ENCODE data around the gene PRSS53.
A peak's percentile ranks its signal among the peaks of the same experiment; 100 is the strongest.

Gene PRSS53

DNA sequence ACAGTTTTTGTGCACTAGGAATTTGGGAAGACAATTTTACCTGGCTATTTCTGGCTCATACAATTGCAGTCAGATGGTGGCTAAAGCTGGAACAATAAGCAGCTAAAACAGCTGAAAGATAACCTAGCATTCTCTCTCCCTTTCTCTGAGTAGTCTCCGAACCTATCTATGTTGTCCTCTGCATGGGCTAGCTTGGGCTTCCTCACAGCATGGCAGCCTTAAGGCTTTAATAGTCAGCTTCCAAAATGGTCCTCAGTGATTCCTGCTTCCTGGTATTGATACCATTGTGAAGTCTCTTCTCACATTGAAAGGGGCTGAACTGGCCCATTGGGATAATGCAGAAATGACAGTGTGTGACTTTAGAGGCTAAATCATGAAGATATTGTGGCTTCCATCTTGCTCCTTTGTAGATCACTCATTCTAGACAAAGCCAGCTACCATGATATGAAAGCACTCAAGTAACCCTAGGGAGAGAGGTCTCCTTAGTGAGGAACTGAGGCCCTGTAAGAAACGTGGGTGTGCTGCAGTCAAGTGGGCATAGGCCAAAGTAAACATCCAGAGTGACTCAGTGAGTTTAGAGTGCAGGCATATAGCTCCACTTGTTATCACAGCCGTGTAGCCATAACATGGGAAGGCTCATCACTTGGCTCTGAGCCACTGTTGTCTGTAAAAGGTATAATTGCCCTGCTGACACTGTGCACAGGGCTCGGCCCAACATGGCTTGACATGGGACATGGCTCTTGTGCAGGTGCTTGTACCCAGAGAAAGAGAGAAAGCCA, 11.3 kb upstream of the PRSS53 start:
- Mint-ChIP-seq H3K36me3 (ENCODE audit: low read depth) (no peaks in the 10 kb centered on the region), H3K27ac (no peak overlapping the region), H3K9me3 (peaks cover 21% of the 10 kb centered on the region), H3K27me3 (ENCODE audit: low read depth, poor library complexity) (peaks cover 13% of the 10 kb centered on the region), H3K4me3 (no peak overlapping the region), H3K4me1 (peaks cover 9% of the 10 kb centered on the region)
- TF ChIP-seq, protein P1, sequence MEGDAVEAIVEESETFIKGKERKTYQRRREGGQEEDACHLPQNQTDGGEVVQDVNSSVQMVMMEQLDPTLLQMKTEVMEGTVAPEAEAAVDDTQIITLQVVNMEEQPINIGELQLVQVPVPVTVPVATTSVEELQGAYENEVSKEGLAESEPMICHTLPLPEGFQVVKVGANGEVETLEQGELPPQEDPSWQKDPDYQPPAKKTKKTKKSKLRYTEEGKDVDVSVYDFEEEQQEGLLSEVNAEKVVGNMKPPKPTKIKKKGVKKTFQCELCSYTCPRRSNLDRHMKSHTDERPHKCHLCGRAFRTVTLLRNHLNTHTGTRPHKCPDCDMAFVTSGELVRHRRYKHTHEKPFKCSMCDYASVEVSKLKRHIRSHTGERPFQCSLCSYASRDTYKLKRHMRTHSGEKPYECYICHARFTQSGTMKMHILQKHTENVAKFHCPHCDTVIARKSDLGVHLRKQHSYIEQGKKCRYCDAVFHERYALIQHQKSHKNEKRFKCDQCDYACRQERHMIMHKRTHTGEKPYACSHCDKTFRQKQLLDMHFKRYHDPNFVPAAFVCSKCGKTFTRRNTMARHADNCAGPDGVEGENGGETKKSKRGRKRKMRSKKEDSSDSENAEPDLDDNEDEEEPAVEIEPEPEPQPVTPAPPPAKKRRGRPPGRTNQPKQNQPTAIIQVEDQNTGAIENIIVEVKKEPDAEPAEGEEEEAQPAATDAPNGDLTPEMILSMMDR (IDR thresholded peaks at IDR 0.05) = no peak
- no peak for DNase-seq

DNA sequence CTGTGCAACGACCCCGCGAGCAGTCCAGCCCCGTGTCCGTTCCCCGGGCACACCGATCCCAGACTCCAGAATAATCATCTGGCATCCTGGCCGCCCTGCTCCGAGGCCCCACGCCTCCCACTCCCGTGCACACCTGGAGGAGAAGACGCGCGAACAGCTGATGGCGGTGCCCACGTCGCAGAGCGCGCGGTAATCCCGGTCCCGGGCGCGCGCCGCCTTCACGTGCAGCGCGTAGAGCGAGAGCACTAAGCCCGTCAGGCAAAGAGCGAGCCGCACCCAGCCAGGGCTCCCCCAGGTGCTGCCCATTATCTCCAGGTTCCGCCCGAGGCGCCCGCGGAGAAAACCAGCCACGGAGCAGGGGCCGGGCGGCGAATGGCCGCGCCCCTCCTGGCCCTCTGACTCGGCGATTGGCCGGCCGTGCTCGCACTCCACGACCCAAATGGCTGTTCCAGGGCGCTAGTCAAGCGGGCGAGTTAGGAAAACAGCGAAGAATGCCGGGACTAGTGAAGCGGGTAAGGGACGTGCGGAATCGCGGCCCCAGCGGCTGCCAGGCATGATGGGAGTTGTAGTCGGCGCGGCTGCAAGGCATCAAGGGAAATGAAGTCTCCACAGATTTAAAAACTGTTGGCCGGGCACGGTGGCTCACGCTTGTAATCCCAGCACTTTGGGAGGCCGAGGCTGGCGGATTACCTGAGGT, 5.8 kb upstream of the PRSS53 start, which contains the start of gene VKORC1:
VKORC1 (minus strand) TSS at position 374 of the 697 bp plus-strand sequence; CDS start at position 306, 68 bp downstream.
- TF ChIP-seq, protein P1 (IDR thresholded peaks at IDR 0.05) = no peak
- peak within 1 kb of the TSS; percentile 88 for H3K27ac Mint-ChIP-seq
- H3K27me3 Mint-ChIP-seq (ENCODE audit: low read depth, poor library complexity) = peaks cover 7% of the 10 kb centered on the region
- peaks cover 9% of the 10 kb centered on the region for H3K36me3 Mint-ChIP-seq (ENCODE audit: low read depth)
- DNase-seq = peak; percentile 91
- peaks cover 24% of the 10 kb centered on the region for H3K4me1 Mint-ChIP-seq
- peak within 1 kb of the TSS; percentile 99 for H3K4me3 Mint-ChIP-seq
- H3K9me3 Mint-ChIP-seq = peaks cover 10% of the 10 kb centered on the region

DNA sequence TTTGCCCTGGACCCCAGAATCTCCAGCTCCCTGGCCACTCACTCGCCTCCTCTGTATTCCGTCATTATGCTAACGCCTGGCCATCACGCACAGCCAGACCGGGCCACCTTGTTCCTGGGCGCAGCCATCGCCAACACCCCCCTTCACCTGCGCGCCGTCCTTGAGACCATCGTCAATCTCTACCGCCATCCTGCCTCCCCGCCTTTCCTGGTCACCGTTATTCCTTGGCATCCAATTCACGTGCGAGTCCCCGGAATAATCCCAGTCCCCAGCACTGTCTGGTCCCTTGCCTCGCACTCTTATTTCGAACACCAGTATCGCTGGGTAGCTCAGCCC, 5.3 kb upstream of the PRSS53 start:
- TF ChIP-seq, protein P1 (IDR thresholded peaks at IDR 0.05) = no peak
- Mint-ChIP-seq H3K27me3 (ENCODE audit: low read depth, poor library complexity) (peaks cover 4% of the 10 kb centered on the region), H3K36me3 (ENCODE audit: low read depth) (peaks cover 9% of the 10 kb centered on the region), H3K27ac (peak overlapping the region; percentile 88), H3K9me3 (peaks cover 10% of the 10 kb centered on the region), H3K4me1 (peaks cover 24% of the 10 kb centered on the region), H3K4me3 (peak overlapping the region; percentile 99)
- DNase-seq = peak; percentile 23

DNA sequence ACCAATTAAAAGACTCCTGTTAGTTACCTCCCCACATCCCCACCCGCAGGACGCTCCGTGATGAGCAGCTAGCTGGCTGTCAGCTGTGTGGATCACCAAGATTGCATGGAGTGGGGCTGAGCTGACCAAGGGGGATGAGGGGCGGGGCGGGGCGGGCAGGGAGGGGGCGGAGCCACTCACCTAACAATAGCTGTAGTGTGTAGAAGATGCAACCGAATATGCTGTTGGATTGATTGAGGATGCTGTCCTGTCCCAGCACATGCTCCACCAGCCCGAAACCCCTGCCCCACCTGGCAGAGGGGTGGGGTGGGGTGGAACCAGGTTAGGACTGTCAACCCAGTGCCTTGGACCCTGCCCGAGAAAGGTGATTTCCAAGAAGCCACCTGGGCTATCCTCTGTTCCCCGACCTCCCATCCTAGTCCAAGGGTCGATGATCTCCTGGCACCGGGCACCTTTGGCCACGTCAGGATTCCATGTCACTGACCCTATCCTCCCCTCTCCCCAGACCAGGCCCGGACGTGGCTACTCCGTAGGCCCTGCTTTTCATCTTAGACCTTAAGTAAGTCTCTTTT, 4.5 kb upstream of the PRSS53 start:
- Mint-ChIP-seq H3K9me3 (peaks cover 10% of the 10 kb centered on the region), H3K4me3 (peak overlapping the region; percentile 99), H3K36me3 (ENCODE audit: low read depth) (peaks cover 9% of the 10 kb centered on the region), H3K4me1 (peaks cover 24% of the 10 kb centered on the region), H3K27me3 (ENCODE audit: low read depth, poor library complexity) (peaks cover 4% of the 10 kb centered on the region), H3K27ac (no peak overlapping the region)
- peak; percentile 41 for DNase-seq
- TF ChIP-seq, protein P1 (IDR thresholded peaks at IDR 0.05) = no peak

DNA sequence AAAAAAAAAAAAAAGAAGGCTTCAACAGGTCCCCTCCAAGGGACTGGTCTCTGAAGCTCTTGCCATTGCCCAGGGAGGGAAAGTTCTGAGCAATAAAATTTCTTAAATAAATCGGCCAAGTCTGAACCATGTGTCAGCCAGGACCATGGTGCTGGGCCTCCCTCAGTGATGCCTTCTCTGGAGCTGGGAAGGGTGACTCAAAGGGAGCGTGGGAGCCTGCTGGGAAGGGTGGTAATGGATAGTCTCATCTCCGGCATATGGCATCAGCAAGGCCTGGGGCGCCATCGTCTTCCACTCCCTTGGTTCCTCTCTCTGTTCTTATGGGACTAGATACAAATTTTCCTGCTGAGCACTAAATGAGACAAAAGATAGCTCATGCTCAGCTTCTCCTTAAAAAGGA, 3.6 kb upstream of the PRSS53 start:
- no peak overlapping the region for H3K27ac Mint-ChIP-seq
- peak overlapping the region; percentile 99 for H3K4me3 Mint-ChIP-seq
- peaks cover 4% of the 10 kb centered on the region for H3K27me3 Mint-ChIP-seq (ENCODE audit: low read depth, poor library complexity)
- TF ChIP-seq, protein P1 (IDR thresholded peaks at IDR 0.05) = no peak
- peaks cover 10% of the 10 kb centered on the region for H3K9me3 Mint-ChIP-seq
- no peak for DNase-seq
- peaks cover 24% of the 10 kb centered on the region for H3K4me1 Mint-ChIP-seq
- H3K36me3 Mint-ChIP-seq (ENCODE audit: low read depth) = peaks cover 9% of the 10 kb centered on the region

All from nephron progenitor cell (in vitro differentiated cells).